Omental fat pad (tissue), 4 donors: ENCODE data around the gene ARHGAP15. TPM values are rescaled to one million over a fixed set of nuclear protein-coding genes. Genes with fewer than 3 reads are reported as not detected.

ENCODE experiments used
- ATAC-seq: fragments of 150-250 bp; one replicate; pipeline ENCODE4 v1.9.1; 2016; ENCODE audit warnings: mild to moderate bottlenecking, moderate library complexity; ENCODE audit not compliant: low FRiP score
- DNase-seq: peaks from one replicate; pipeline ENCODE4 v3.0.0-alpha.2; 2019; ENCODE audit warnings: low spot score
- total RNA-seq, 4 donors: library from RNA; depleted of rRNA; stranded (reverse); fragments of >200 nt; gene quantifications; one replicate each; pipeline ENCODE4 v1.1.0, GENCODE V29; 2016
- TF ChIP-seq, protein P1 (sequence below), 3 donors: fragments of 450-650 bp; IDR thresholded peaks; one replicate each; pipeline ENCODE4 v1.5.1; 2016 to 2017; ENCODE audit warnings: antibody characterized with exemption in 3 of 3, mild to moderate bottlenecking in 3 of 3, moderate library complexity in 2 of 3

The ARHGAP15 gene
- total RNA-seq, 4 donors from 2014 or later = 12.2 to 27.6 (median 20.7) TPM

GRCh38 chr2:143195511-143195910, 66.3 kb downstream of the ARHGAP15 start:
- ATAC-seq (no peak), DNase-seq (no peak)
- TF ChIP-seq, protein P1, sequence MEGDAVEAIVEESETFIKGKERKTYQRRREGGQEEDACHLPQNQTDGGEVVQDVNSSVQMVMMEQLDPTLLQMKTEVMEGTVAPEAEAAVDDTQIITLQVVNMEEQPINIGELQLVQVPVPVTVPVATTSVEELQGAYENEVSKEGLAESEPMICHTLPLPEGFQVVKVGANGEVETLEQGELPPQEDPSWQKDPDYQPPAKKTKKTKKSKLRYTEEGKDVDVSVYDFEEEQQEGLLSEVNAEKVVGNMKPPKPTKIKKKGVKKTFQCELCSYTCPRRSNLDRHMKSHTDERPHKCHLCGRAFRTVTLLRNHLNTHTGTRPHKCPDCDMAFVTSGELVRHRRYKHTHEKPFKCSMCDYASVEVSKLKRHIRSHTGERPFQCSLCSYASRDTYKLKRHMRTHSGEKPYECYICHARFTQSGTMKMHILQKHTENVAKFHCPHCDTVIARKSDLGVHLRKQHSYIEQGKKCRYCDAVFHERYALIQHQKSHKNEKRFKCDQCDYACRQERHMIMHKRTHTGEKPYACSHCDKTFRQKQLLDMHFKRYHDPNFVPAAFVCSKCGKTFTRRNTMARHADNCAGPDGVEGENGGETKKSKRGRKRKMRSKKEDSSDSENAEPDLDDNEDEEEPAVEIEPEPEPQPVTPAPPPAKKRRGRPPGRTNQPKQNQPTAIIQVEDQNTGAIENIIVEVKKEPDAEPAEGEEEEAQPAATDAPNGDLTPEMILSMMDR (IDR thresholded peaks at IDR 0.05) = no peak

- TF ChIP-seq, protein P1 (IDR thresholded peaks at IDR 0.05) = no peak
- no peak for DNase-seq
- ATAC-seq = no peak
These were observed 74.8 kb downstream of the ARHGAP15 start for GRCh38 chr2:143204062-143204461.

DNA sequence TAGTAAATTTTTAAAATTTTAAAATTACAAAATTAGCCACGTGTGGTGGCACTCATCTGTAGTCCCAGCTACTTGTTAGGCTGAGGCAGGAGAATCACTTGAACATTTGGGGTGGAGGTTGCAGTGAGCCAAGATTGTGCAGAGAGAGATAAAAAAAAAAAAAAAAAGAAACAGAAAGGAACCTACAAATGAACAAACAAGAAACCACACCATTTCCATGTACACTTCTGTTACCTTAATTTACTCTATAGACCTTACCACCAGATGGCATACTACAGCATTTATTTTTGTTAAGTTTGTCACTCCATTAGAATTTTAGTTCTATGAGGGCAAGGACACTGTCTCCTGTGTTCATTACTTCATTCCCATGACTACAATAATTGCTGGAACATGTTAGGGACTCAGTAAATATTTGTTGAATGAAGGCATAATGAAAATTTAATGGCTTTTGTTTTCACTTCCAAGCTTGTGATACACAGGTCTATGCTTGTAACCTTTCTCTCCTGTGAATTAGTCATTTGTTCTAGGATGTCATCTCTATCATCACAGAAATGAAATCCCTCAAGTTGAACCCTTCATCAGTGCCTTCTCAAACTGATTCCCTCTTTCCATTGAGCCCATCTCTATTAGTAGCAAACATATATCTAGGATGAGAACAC, 76.0 kb downstream of the ARHGAP15 start:
- ATAC-seq (no peak), DNase-seq (no peak)
- TF ChIP-seq, protein P1 (IDR thresholded peaks at IDR 0.05) = no peak

- TF ChIP-seq, protein P1 (IDR thresholded peaks at IDR 0.05) = no peak
- DNase-seq (no peak), ATAC-seq (peak; percentile 59)
These were observed 80.6 kb downstream of the ARHGAP15 start for GRCh38 chr2:143209570-143210445.

DNA sequence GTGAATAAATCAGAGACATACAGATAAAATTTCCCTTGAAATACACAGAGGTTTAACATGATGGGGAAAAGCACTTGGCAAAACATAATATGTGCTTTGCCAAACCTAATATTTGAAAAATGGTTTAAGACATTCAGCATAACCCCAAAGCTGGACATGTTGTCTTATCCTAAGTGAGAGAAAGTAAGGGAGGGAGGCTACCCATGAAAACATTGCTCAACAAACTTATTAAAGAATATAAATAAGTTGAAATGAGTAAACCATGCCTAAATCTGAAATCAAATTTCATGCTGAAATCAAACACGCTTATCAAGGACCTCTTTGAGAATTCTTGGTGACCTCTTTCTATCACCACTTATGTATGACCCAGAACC, 81.2 kb downstream of the ARHGAP15 start:
- DNase-seq (no peak), ATAC-seq (peak; percentile 53)
- TF ChIP-seq, protein P1 (IDR thresholded peaks at IDR 0.05) = no peak

GRCh38 chr2:143217512-143218115, 88.4 kb downstream of the ARHGAP15 start:
- DNase-seq (no peak), ATAC-seq (no peak)
- TF ChIP-seq, protein P1 (IDR thresholded peaks at IDR 0.05) = no peak
